ENCODE data around the gene CHMP4A.
"Not testable (repeated sequence)": the region's sequence is repeated elsewhere in the genome, so short reads cannot be mapped to it uniquely, and the experiment has no call there.

Gene CHMP4A

DNA sequence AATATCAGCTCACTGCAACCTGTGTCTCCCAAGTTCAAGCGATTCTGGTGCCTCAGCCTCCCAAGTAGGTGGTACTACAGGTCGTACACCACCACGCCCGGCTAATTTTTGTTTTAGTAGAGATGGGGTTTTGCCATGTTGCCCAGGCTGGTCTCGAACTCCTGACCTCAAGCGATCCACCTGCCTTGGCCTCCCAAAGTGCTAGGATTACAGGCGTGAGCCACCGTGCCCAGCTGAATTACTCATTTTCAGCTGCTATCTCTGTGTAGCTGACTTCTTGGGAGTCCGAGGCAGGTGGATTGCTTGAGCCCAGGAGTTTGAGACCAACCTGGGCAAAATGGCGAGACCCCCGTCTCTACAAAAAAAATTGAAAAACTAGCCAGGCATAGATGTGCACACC lies 32.1 kb upstream of the CHMP4A start:
- not testable (repeated sequence) for H3K27ac ChIP-seq (ENCODE audit: low read depth, low read length); H3K9me3 ChIP-seq (ENCODE audit: control insufficient read depth, insufficient read depth, low read length); H3K9ac ChIP-seq (ENCODE audit: low read depth, low read length); H3K4me3 ChIP-seq (ENCODE audit: low read depth, low read length); H3K27me3 ChIP-seq (ENCODE audit: control insufficient read depth, insufficient read depth, low read length); H3K36me3 ChIP-seq (ENCODE audit: control insufficient read depth, insufficient read depth, low read length); H3K4me1 ChIP-seq (ENCODE audit: control insufficient read depth, insufficient read depth, low read length)

DNA sequence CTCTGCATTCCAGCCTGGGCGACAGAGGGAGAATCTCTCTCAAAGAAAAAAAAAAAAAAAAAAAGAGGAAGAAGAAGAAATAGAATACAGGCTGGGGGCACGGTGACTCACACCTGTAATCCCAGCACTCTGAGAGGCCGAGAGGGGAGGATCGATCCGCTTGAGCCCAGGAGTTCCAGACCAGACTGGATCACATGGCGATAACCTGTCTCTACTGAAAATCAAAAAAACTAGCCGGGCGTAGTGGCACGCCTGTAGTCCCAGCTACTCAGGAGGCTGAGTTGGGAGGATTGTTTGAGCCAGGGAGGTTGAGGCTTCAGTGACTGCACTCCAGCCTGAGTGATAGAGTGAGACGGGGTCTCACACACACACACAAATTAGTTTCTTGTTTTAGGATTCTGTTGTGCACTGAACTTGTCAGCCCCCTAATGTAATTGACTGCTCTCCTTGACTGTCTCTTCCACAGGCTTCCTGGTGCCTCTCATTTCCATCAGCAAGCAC lies 30.1 kb upstream of the CHMP4A start:
- Histone ChIP-seq H3K4me3 (ENCODE audit: low read depth, low read length) (peak overlapping the region; percentile 97), H3K9me3 (ENCODE audit: control insufficient read depth, insufficient read depth, low read length) (no peaks in the 10 kb centered on the region), H3K4me1 (ENCODE audit: control insufficient read depth, insufficient read depth, low read length) (peaks cover 3% of the 10 kb centered on the region; the same call in 1 of the 2 replicates), H3K9ac (ENCODE audit: low read depth, low read length) (no peak overlapping the region), H3K27ac (ENCODE audit: low read depth, low read length) (peak overlapping the region; percentile 96), H3K36me3 (ENCODE audit: control insufficient read depth, insufficient read depth, low read length) (peaks cover 28% of the 10 kb centered on the region), H3K27me3 (ENCODE audit: control insufficient read depth, insufficient read depth, low read length) (no peaks in the 10 kb centered on the region)

DNA sequence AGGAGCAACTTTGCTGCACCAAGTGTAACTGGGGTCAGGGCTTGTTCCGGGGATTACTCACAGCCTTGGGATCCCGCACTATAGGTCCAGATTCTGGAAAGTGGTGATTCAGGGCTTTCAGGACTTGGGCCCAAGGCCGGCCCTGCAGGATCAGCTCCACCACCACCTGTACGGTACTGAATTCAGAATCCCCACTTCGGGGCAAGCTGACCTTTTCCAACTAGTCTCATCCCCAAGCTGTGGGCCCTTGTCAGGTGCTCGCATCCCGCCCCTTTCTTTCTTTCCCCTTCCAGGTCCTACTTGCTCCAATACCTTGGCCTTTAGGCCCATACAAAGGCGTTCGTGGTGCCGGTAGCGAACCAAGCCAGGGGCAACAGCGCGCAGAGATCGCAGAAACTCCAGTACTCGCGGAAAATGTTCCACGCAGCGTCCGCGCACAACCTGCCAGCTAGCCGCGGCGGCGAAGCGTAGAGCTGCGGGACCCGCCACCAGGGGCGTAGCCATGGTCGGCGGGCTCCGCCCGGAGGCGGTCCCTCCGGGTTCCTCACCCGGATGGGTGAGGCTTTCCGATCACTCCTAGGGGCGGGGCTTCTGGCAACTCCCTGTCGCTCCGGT lies 28.6 kb upstream of the CHMP4A start:
- Histone ChIP-seq H3K4me3 (ENCODE audit: low read depth, low read length) (peak overlapping the region; percentile 97), H3K27ac (ENCODE audit: low read depth, low read length) (peak overlapping the region; percentile 96), H3K9me3 (ENCODE audit: control insufficient read depth, insufficient read depth, low read length) (no peaks in the 10 kb centered on the region), H3K4me1 (ENCODE audit: control insufficient read depth, insufficient read depth, low read length) (peaks cover 3% of the 10 kb centered on the region; the same call in 1 of the 2 replicates), H3K27me3 (ENCODE audit: control insufficient read depth, insufficient read depth, low read length) (no peaks in the 10 kb centered on the region), H3K9ac (ENCODE audit: low read depth, low read length) (peak overlapping the region; percentile 78), H3K36me3 (ENCODE audit: control insufficient read depth, insufficient read depth, low read length) (peaks cover 43% of the 10 kb centered on the region)

DNA sequence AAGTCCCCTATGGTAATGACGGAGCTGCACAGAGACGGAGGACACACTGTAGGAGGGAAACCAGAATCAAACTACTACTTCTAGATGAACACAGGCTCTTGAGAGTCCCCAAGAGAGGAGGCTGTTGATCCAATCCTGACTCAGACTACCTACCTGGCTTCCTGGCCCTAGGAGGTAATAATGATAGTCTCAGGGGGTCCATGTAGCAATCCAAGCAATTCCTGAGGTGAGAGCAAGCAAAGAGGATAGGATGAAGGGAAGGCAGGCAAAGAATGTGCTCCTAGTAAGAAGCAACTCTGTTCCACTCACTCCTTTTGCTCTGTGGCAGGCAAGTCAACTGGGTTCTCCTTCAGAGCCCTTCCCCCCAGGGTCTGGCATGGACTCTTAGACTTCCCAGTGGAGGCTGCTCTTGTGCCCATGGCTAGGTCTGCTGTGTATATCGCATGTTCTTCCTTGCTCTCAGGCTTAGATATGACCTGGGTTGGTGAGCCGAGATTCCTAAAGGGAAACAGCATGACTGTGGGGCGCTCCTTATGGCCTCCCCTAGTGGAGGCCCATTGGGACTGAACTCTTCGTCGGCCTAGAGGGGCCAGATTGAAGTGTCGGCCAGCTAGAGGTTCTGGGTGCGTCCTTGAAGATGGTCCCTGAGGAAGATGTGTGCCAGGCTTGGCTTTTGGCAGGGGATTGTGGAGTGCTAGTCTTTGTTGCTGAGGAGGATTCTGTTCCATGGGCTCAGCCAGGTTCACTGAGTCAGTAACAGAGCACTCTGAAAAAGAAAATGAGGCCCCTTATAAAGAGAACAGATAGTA lies 27.0 kb upstream of the CHMP4A start:
- H3K4me3 ChIP-seq (ENCODE audit: low read depth, low read length) = no peak overlapping the region
- H3K36me3 ChIP-seq (ENCODE audit: control insufficient read depth, insufficient read depth, low read length) = peaks cover 59% of the 10 kb centered on the region
- no peak overlapping the region for H3K9ac ChIP-seq (ENCODE audit: low read depth, low read length)
- no peaks in the 10 kb centered on the region for H3K27me3 ChIP-seq (ENCODE audit: control insufficient read depth, insufficient read depth, low read length)
- peaks cover 3% of the 10 kb centered on the region; the same call in 1 of the 2 replicates for H3K4me1 ChIP-seq (ENCODE audit: control insufficient read depth, insufficient read depth, low read length)
- H3K27ac ChIP-seq (ENCODE audit: low read depth, low read length) = no peak overlapping the region
- H3K9me3 ChIP-seq (ENCODE audit: control insufficient read depth, insufficient read depth, low read length) = no peaks in the 10 kb centered on the region

DNA sequence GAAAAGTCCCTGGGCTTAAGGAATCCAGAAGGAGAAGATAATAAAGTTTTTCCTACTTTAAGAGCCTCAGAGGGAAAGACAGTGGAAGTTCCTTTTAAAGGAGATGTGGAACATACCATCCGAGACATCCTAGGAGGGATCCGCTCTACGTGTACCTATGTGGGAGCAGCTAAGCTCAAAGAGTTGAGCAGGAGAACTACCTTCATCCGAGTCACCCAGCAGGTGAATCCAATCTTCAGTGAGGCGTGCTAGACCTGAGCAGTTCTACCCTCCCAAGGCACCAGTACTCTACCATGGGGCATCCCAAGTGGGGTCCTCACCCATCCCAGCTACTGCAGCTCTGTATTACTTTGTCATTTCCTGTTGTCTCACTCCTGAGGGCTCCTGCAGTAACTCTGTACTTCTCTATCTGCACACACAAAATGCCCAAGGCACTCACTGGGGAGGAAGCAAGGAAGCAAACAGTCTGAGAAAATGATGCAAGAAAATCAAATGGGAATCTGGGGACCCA lies 25.3 kb upstream of the CHMP4A start:
- Histone ChIP-seq H3K36me3 (ENCODE audit: control insufficient read depth, insufficient read depth, low read length) (peaks cover 72% of the 10 kb centered on the region), H3K4me3 (ENCODE audit: low read depth, low read length) (no peak overlapping the region), H3K9me3 (ENCODE audit: control insufficient read depth, insufficient read depth, low read length) (no peaks in the 10 kb centered on the region), H3K27ac (ENCODE audit: low read depth, low read length) (no peak overlapping the region), H3K9ac (ENCODE audit: low read depth, low read length) (no peak overlapping the region), H3K4me1 (ENCODE audit: control insufficient read depth, insufficient read depth, low read length) (peaks cover 4% of the 10 kb centered on the region), H3K27me3 (ENCODE audit: control insufficient read depth, insufficient read depth, low read length) (no peaks in the 10 kb centered on the region)

DNA sequence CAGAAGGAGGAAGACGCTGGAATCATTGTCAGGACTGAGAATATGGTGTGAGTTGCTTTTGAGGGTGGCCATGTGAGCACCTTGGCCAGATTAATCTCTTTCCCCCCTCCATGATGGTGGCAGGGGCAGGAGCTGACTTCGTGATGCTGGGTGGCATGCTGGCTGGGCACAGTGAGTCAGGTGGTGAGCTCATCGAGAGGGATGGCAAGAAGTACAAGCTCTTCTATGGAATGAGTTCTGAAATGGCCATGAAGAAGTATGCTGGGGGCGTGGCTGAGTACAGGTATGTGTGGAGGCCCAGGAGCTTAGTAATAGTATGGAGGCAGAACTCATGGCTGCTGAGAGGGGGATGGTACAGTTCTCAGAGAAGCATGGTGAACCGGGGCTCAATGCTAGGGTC lies 24.8 kb upstream of the CHMP4A start:
- Histone ChIP-seq H3K9me3 (ENCODE audit: control insufficient read depth, insufficient read depth, low read length) (no peaks in the 10 kb centered on the region), H3K4me1 (ENCODE audit: control insufficient read depth, insufficient read depth, low read length) (peaks cover 7% of the 10 kb centered on the region), H3K4me3 (ENCODE audit: low read depth, low read length) (no peak overlapping the region), H3K9ac (ENCODE audit: low read depth, low read length) (no peak overlapping the region), H3K27ac (ENCODE audit: low read depth, low read length) (no peak overlapping the region), H3K36me3 (ENCODE audit: control insufficient read depth, insufficient read depth, low read length) (peaks cover 72% of the 10 kb centered on the region), H3K27me3 (ENCODE audit: control insufficient read depth, insufficient read depth, low read length) (no peaks in the 10 kb centered on the region)

DNA sequence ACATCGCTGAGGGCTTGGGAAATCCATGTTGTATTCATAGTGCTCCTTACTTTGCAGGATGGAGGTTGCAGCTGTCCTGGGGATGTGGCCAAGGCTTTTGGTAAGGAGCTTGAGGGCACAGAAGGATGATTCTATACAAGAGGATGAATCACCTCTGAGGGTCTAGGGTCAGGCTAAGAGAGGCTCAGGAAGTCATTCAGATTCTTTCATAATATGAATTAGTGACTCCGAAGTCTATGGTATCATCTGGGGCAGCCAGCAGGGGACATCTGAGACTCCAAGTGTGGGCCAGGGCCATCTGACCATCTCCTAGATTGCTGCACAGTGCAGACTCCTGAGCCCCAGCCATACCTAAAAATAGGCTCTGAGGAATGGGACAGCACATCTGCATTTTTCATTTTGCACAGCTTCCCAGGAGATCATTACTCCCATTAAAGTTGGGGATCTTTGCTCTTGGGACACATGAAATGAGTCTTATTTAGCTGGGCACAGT lies 24.2 kb upstream of the CHMP4A start:
- Histone ChIP-seq H3K27ac (ENCODE audit: low read depth, low read length) (no peak overlapping the region), H3K4me3 (ENCODE audit: low read depth, low read length) (no peak overlapping the region), H3K4me1 (ENCODE audit: control insufficient read depth, insufficient read depth, low read length) (peaks cover 7% of the 10 kb centered on the region), H3K9ac (ENCODE audit: low read depth, low read length) (no peak overlapping the region), H3K9me3 (ENCODE audit: control insufficient read depth, insufficient read depth, low read length) (no peaks in the 10 kb centered on the region), H3K36me3 (ENCODE audit: control insufficient read depth, insufficient read depth, low read length) (peaks cover 72% of the 10 kb centered on the region), H3K27me3 (ENCODE audit: control insufficient read depth, insufficient read depth, low read length) (no peaks in the 10 kb centered on the region)

DNA sequence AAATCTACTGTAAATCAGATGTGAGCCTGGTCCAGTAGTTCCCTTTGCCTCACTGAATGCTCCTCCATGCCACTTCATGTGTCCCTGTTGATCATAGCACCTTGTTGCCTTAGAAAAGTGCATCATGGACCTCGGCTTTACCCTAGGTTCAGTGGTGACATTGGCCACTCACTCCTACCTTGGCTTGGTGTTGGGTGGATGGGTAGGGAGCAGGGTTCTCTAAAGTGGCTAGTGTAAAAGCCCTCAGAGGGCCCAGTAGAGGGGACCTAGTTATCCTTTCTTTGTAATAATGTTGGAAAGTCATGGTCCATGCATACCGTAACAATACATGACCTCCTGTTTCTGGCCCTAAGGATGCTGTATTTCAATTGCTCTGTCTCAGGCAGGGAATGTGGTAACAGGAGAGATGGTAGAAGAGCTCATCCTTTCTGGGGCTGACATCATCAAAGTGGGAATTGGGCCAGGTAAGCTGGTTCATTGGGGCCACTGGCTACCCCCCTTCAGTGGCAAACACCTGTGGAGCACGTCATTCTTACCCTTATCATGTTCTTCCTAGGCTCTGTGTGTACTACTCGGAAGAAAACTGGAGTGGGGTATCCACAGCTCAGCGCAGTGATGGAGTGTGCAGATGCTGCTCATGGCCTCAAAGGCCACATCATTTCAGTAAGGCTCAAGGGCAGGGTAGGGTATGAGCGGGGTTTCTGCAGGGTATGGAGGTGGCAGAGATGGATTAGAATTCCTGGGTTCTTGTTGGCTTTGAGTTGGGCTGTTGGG lies 23.6 kb upstream of the CHMP4A start:
- Histone ChIP-seq H3K4me1 (ENCODE audit: control insufficient read depth, insufficient read depth, low read length) (peaks cover 7% of the 10 kb centered on the region), H3K4me3 (ENCODE audit: low read depth, low read length) (no peak overlapping the region), H3K9ac (ENCODE audit: low read depth, low read length) (no peak overlapping the region), H3K27me3 (ENCODE audit: control insufficient read depth, insufficient read depth, low read length) (no peaks in the 10 kb centered on the region), H3K9me3 (ENCODE audit: control insufficient read depth, insufficient read depth, low read length) (no peaks in the 10 kb centered on the region), H3K36me3 (ENCODE audit: control insufficient read depth, insufficient read depth, low read length) (peaks cover 72% of the 10 kb centered on the region), H3K27ac (ENCODE audit: low read depth, low read length) (no peak overlapping the region)

DNA sequence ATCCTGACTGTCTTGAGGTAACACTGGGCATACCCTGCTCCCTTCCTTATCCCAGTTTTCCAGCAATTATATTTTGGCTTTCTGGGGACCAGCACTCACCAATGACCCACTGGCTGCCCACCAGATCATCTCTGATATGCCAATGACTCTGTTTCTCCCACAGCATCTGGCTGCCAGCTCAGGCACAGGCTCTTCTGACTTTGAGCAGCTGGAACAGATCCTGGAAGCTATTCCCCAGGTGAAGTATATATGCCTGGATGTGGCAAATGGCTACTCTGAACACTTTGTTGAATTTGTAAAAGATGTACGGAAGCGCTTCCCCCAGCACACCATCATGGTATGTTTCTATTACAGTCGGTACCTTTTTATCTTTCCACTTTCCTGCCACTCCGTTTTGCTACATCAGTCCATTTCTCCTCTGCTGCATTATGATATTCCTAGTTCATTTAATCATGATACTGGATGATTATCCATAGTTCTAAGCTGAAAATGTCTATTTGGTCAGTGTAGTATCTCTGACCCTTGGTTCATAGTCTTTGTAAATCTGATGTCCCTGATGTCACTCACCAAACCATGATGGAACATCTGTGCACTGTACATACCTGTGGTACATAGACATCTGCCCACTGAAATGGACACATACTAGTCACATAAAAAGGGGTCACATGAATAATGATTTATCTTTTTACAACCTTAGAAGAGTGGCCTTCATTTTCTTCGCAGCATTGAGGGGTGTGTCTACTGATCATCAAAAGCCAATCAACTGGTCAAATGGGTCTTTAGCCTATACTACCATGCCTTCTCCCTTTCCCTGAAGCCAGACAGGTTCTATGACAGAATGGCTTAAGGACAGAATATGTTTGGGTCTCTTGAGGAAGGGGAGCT lies 22.8 kb upstream of the CHMP4A start:
- Histone ChIP-seq H3K4me1 (ENCODE audit: control insufficient read depth, insufficient read depth, low read length) (peaks cover 9% of the 10 kb centered on the region), H3K27ac (ENCODE audit: low read depth, low read length) (no peak overlapping the region), H3K27me3 (ENCODE audit: control insufficient read depth, insufficient read depth, low read length) (no peaks in the 10 kb centered on the region), H3K36me3 (ENCODE audit: control insufficient read depth, insufficient read depth, low read length) (peaks cover 71% of the 10 kb centered on the region), H3K9ac (ENCODE audit: low read depth, low read length) (no peak overlapping the region), H3K9me3 (ENCODE audit: control insufficient read depth, insufficient read depth, low read length) (no peaks in the 10 kb centered on the region), H3K4me3 (ENCODE audit: low read depth, low read length) (no peak overlapping the region)
